ENCODE data around the gene ANKRD2. TPM values are rescaled to one million over a fixed set of nuclear protein-coding genes. Genes with fewer than 3 reads are reported as not detected.

The ANKRD2 gene
- total RNA-seq, 1 experiment from 2014 or later = 0.98 TPM

DNA sequence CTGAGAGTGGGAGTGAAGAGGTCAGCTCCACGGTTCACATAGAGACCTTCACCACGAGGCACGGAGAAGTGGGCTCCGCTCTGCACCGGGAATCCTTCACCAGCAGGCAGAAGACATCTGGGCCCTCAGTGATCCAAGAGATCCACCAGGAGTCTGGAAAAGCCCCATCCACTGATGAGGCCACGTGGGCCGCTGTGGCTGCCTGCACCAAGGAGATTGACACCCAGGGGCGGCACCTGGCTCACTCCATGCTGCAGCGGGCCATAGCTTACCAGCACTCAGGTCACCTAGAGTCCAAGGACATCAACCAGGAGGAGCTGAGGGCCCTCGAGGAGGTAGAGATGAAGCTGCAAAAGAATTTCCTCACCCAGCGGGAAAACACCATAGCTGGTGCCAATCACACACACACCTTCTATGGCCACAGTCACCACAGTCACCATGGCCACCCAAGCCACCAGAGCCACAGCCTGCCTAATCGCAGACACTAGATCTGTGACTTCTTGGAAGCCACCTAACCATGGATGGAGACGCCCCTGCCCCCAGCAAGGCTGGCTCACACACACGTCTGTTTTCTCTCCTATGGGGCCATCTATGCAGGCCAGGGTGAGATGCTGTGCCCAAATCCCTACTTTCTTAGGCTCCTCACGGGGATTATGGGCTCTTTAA is 17.6 kb downstream of the ANKRD2 start:
- no TSS peak for BruUV-seq (replicated peaks)
- Histone ChIP-seq H3K36me3 (ENCODE audit: control insufficient read depth, insufficient read depth, low read length) (no peaks in the 10 kb centered on the region), H3K27ac (ENCODE audit: low read length) (no peak overlapping the region), H3K27me3 (ENCODE audit: control insufficient read depth, insufficient read depth, low read length) (no peaks in the 10 kb centered on the region), H3K4me3 (ENCODE audit: low read depth in 2 of 2, low read length in 2 of 2) (no peak overlapping the region), H3K4me1 (ENCODE audit: control insufficient read depth, insufficient read depth, low read length) (peaks cover 2% of the 10 kb centered on the region; the same call in 1 of the 2 replicates), H3K9me3 (ENCODE audit: control insufficient read depth, insufficient read depth, low read depth, low read length) (no peaks in the 10 kb centered on the region)
- CTCF ChIA-PET = no interaction called here
- ATAC-seq (no peak), DNase-seq (ENCODE audit: low read depth, low spot score) (no peak)
- no peak for TF ChIP-seq POLR2AphosphoS5 (IDR thresholded peaks at IDR 0.05; ENCODE audit: low read depth, low read length)
- TF ChIP-seq SIN3A (IDR thresholded peaks at IDR 0.05; ENCODE audit: borderline replicate concordance, insufficient read depth, low read depth, low read length) = no peak
- TF ChIP-seq, protein P1, sequence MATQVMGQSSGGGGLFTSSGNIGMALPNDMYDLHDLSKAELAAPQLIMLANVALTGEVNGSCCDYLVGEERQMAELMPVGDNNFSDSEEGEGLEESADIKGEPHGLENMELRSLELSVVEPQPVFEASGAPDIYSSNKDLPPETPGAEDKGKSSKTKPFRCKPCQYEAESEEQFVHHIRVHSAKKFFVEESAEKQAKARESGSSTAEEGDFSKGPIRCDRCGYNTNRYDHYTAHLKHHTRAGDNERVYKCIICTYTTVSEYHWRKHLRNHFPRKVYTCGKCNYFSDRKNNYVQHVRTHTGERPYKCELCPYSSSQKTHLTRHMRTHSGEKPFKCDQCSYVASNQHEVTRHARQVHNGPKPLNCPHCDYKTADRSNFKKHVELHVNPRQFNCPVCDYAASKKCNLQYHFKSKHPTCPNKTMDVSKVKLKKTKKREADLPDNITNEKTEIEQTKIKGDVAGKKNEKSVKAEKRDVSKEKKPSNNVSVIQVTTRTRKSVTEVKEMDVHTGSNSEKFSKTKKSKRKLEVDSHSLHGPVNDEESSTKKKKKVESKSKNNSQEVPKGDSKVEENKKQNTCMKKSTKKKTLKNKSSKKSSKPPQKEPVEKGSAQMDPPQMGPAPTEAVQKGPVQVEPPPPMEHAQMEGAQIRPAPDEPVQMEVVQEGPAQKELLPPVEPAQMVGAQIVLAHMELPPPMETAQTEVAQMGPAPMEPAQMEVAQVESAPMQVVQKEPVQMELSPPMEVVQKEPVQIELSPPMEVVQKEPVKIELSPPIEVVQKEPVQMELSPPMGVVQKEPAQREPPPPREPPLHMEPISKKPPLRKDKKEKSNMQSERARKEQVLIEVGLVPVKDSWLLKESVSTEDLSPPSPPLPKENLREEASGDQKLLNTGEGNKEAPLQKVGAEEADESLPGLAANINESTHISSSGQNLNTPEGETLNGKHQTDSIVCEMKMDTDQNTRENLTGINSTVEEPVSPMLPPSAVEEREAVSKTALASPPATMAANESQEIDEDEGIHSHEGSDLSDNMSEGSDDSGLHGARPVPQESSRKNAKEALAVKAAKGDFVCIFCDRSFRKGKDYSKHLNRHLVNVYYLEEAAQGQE (IDR thresholded peaks at IDR 0.05; ENCODE audit: insufficient read depth in 1 of 2, low read depth in 2 of 2, low read length in 1 of 2) = no peak
- no peak for TF ChIP-seq TCF7L2 (IDR thresholded peaks at IDR 0.05; ENCODE audit: low read depth, low read length)
- POLR2A ChIA-PET = no interaction called here
- intact Hi-C loops (cut with micrococcal nuclease; ENCODE audit: unreplicated experiment) = no loop called here
- in situ Hi-C loops (cut with HindIII; ENCODE audit: low pct_unique_long_range_greater_than_20kb, low sequenced_read_pairs) = no loop called here

DNA sequence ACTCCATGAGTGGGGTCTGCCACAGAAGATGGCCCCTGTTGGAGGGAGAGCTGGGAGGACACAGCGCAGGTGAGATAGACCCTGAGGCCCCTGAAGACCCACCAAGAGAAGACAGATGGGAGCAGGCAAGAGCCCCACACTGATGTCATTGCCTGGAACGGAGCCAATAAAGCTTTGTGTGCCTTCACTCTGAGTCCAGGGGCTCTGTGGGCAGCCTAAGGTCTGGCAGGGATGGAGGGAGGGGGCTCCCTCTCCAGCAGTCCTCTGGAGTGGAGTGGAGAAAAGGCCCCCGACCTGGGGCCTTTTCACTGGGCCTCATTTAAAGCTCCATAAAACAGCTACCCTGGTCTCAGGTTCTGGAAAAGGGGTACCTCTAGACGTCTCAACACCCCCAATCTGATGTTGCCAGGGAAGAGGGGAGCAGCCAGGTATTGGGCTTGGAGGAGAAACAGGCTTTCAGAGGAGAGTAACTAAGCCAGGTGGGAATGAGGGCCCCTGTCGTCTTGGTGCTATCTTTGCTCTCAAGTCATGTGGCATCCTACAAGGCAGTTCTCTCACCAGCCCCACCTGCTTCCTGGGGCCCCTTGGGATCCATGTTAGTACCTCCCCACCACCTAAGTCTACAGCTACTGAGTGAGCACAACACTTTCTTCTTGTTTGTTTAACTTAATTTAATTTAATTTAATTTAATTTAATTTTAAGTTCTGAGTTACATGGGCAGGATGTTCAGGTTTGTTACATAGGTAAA is 18.3 kb downstream of the ANKRD2 start:
- no TSS peak for BruUV-seq (replicated peaks)
- H3K36me3 ChIP-seq (ENCODE audit: control insufficient read depth, insufficient read depth, low read length) = no peaks in the 10 kb centered on the region
- CTCF ChIA-PET = interaction anchor here (0.5 kb wide), 1 partner anchor 259 kb away, joined by 4 read pairs; the partner anchor contains the start of gene GOLGA7B
- no peak overlapping the region for H3K4me3 ChIP-seq (ENCODE audit: low read depth in 2 of 2, low read length in 2 of 2)
- TF ChIP-seq POLR2AphosphoS5 (IDR thresholded peaks at IDR 0.05; ENCODE audit: low read depth, low read length) = no peak
- no peak for TF ChIP-seq TCF7L2 (IDR thresholded peaks at IDR 0.05; ENCODE audit: low read depth, low read length)
- no peak for TF ChIP-seq SIN3A (IDR thresholded peaks at IDR 0.05; ENCODE audit: borderline replicate concordance, insufficient read depth, low read depth, low read length)
- TF ChIP-seq, protein P2, sequence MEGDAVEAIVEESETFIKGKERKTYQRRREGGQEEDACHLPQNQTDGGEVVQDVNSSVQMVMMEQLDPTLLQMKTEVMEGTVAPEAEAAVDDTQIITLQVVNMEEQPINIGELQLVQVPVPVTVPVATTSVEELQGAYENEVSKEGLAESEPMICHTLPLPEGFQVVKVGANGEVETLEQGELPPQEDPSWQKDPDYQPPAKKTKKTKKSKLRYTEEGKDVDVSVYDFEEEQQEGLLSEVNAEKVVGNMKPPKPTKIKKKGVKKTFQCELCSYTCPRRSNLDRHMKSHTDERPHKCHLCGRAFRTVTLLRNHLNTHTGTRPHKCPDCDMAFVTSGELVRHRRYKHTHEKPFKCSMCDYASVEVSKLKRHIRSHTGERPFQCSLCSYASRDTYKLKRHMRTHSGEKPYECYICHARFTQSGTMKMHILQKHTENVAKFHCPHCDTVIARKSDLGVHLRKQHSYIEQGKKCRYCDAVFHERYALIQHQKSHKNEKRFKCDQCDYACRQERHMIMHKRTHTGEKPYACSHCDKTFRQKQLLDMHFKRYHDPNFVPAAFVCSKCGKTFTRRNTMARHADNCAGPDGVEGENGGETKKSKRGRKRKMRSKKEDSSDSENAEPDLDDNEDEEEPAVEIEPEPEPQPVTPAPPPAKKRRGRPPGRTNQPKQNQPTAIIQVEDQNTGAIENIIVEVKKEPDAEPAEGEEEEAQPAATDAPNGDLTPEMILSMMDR (IDR thresholded peaks at IDR 0.05) = no peak
- TF ChIP-seq, protein P1 (IDR thresholded peaks at IDR 0.05; ENCODE audit: insufficient read depth in 1 of 2, low read depth in 2 of 2, low read length in 1 of 2) = no peak
- POLR2A ChIA-PET = interaction anchor here (0.6 kb wide), 2 partner anchors 7 to 161 kb away, joined by 3 to 7 read pairs; no protein-coding TSS in a partner anchor
- DNase-seq (ENCODE audit: low read depth, low spot score) (no peak), ATAC-seq (no peak)
- in situ Hi-C loops (cut with HindIII; ENCODE audit: low pct_unique_long_range_greater_than_20kb, low sequenced_read_pairs) = no loop called here
- H3K27me3 ChIP-seq (ENCODE audit: control insufficient read depth, insufficient read depth, low read length) = no peaks in the 10 kb centered on the region
- intact Hi-C loops (cut with micrococcal nuclease; ENCODE audit: unreplicated experiment) = no loop called here
- no peaks in the 10 kb centered on the region for H3K9me3 ChIP-seq (ENCODE audit: control insufficient read depth, insufficient read depth, low read depth, low read length)
- peaks cover 1% of the 10 kb centered on the region; the same call in 1 of the 2 replicates for H3K4me1 ChIP-seq (ENCODE audit: control insufficient read depth, insufficient read depth, low read length)
- no peak overlapping the region for H3K27ac ChIP-seq (ENCODE audit: low read length)

Data from Panc1 (cell line).